Gastroesophageal sphincter (tissue), 3 donors: ENCODE data around the gene ESCO1.

Source experiments
- CTCF ChIP-seq, 4 experiments: fragments of 200-600 bp in 2 of 4; fragments of 450-650 bp in 2 of 4; sonication (generic) in 1 of 4; IDR thresholded peaks; one replicate each; pipeline ENCODE4 v1.5.1; 2017 to 2019; ENCODE audit warnings: antibody characterized with exemption in 4 of 4, mild to moderate bottlenecking in 2 of 4, moderate library complexity in 2 of 4
- EP300 ChIP-seq: sonication (generic); formaldehyde crosslinking; IDR thresholded peaks from one replicate; pipeline ENCODE4 v1.6.1; 2017; ENCODE audit warnings: antibody characterized with exemption, mild to moderate bottlenecking
- POLR2A ChIP-seq, 2 donors: fragments of 450-650 bp; IDR thresholded peaks; one replicate each; pipeline ENCODE4 v1.6.1; 2017; ENCODE audit warnings: antibody characterized with exemption in 2 of 2, mild to moderate bottlenecking in 2 of 2, moderate library complexity in 1 of 2
- POLR2AphosphoS5 ChIP-seq: sonication (generic); formaldehyde crosslinking; IDR thresholded peaks from one replicate; pipeline ENCODE4 v1.6.1; 2017; ENCODE audit warnings: antibody characterized with exemption

- TF ChIP-seq CTCF (IDR thresholded peaks at IDR 0.05) (no peak), POLR2A (IDR thresholded peaks at IDR 0.05) (no peak), POLR2AphosphoS5 (no peak), EP300 (no peak)
These were observed 36.3 kb upstream of the ESCO1 start for GRCh38 chr18:21636769-21637168.
